Nephron (organoid): ENCODE data around the gene ID3.
A peak's percentile ranks its signal among the peaks of the same experiment; 100 is the strongest.

Experiments used
- H3K27ac Mint-ChIP-seq, 3 experiments: 2 replicates each; pipeline ENCODE4 v1.8.0; 2020; ENCODE audit warnings: mixed read lengths in 3 of 3, mild to moderate bottlenecking in 2 of 3, moderate library complexity in 1 of 3
- H3K27me3 Mint-ChIP-seq: 2 replicates; pipeline ENCODE4 v1.8.0; 2021; ENCODE audit warnings: low read depth, mild to moderate bottlenecking, moderate library complexity, mixed read lengths
- H3K36me3 Mint-ChIP-seq: 2 replicates; pipeline ENCODE4 v1.8.0; 2020; ENCODE audit warnings: low read depth, mixed read lengths
- H3K4me1 Mint-ChIP-seq: 2 replicates; pipeline ENCODE4 v1.8.0; 2020; ENCODE audit warnings: mixed read lengths
- H3K4me3 Mint-ChIP-seq, 3 experiments: 2 replicates each; pipeline ENCODE4 v1.8.0; 2020; ENCODE audit warnings: mild to moderate bottlenecking in 3 of 3, mixed read lengths in 3 of 3, moderate library complexity in 2 of 3
- H3K9me3 Mint-ChIP-seq: 2 replicates; pipeline ENCODE4 v1.8.0; 2020; ENCODE audit warnings: mixed read lengths
- TF ChIP-seq, protein P1 (sequence below), 3 experiments: fragments of 200-600 bp; sonication (generic); IDR thresholded peaks; one replicate each; pipeline ENCODE4 v1.5.0; 2021; ENCODE audit warnings: antibody characterized with exemption in 3 of 3; ENCODE audit not compliant: unreplicated experiment in 3 of 3

The ID3 gene

GRCh38 chr1:23553231-23554126 lies 5.8 kb downstream of the ID3 start:
- Mint-ChIP-seq H3K4me3 (peak overlapping the region; percentile 72 to 84 (median 80)), H3K36me3 (peaks cover 25% of the 10 kb centered on the region), H3K27ac (peak overlapping the region; percentile 97 to 99 (median 99)), H3K9me3 (no peaks in the 10 kb centered on the region), H3K4me1 (peaks cover 71% of the 10 kb centered on the region), H3K27me3 (no peaks in the 10 kb centered on the region)
- TF ChIP-seq, protein P1, sequence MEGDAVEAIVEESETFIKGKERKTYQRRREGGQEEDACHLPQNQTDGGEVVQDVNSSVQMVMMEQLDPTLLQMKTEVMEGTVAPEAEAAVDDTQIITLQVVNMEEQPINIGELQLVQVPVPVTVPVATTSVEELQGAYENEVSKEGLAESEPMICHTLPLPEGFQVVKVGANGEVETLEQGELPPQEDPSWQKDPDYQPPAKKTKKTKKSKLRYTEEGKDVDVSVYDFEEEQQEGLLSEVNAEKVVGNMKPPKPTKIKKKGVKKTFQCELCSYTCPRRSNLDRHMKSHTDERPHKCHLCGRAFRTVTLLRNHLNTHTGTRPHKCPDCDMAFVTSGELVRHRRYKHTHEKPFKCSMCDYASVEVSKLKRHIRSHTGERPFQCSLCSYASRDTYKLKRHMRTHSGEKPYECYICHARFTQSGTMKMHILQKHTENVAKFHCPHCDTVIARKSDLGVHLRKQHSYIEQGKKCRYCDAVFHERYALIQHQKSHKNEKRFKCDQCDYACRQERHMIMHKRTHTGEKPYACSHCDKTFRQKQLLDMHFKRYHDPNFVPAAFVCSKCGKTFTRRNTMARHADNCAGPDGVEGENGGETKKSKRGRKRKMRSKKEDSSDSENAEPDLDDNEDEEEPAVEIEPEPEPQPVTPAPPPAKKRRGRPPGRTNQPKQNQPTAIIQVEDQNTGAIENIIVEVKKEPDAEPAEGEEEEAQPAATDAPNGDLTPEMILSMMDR (IDR thresholded peaks at IDR 0.05; ENCODE audit: unreplicated experiment in 3 of 3) = no peak

DNA sequence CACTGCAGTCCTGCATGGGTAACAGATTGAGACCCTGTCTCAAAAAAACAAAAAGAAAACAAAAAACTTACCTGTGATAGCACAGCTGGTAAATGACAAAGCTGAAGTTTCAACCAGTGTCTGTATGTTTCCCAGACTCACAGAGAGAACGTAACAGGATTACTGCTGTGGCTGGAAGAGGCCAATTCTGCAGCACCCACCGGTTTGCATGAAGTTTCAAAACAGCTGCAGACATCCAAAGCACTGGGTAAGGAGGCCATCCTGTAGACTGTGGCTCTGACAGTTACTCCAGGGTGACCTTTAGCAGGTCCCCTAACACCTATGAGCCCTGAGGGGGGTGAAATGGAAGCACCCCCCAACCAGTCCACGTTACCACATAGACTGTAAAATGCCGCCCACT lies 7.5 kb downstream of the ID3 start:
- TF ChIP-seq, protein P1 (IDR thresholded peaks at IDR 0.05; ENCODE audit: unreplicated experiment in 3 of 3) = no peak
- H3K4me3 Mint-ChIP-seq = peak overlapping the region in 2 of 3 experiments; percentile 12 to 40
- peaks cover 66% of the 10 kb centered on the region for H3K4me1 Mint-ChIP-seq
- no peaks in the 10 kb centered on the region for H3K27me3 Mint-ChIP-seq
- H3K36me3 Mint-ChIP-seq = peaks cover 9% of the 10 kb centered on the region
- H3K27ac Mint-ChIP-seq = peak overlapping the region; percentile 76 to 99 (median 97)
- H3K9me3 Mint-ChIP-seq = no peaks in the 10 kb centered on the region

- H3K27me3 Mint-ChIP-seq = no peaks in the 10 kb centered on the region
Observed at GRCh38 chr1:23548704-23549143, 10.6 kb downstream of the ID3 start.

DNA sequence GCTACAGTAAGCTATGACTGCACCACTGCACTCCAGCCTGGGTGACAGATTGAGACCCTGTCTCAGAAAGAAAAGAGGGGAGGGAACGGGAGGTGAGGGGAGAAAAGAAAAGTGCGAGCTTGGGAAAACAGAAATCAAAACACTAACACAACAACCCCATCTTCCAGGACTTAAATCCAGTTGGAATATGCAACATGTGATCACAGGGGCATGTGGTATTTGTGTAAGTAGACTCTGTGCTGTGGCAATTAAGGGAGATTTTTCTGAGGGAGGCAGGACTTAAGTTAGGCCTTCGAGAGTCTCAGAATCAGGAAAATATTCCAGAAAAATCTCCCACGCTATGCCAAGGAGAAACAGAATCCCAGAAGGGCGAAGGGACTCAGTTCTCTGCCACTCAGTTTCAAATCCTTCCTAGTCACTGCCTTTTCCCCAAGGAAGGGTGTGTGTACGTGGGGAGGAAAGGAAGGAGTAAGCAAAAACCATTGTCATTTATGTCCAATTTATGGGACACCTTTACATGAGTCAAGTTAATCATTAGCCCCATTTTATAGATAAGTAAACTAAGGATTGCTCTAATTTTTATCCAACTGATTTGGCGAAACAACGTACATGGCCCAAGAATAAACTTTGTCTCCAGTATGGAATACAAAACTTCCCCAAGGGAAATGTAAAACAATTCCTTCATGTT lies 12.3 kb downstream of the ID3 start:
- H3K4me3 Mint-ChIP-seq = no peak overlapping the region
- H3K9me3 Mint-ChIP-seq = no peaks in the 10 kb centered on the region
- H3K4me1 Mint-ChIP-seq = peaks cover 33% of the 10 kb centered on the region
- TF ChIP-seq, protein P1 (IDR thresholded peaks at IDR 0.05; ENCODE audit: unreplicated experiment in 3 of 3) = no peak
- H3K27ac Mint-ChIP-seq = peak overlapping the region; percentile 69 to 80 (median 80)
- peaks cover 4% of the 10 kb centered on the region for H3K27me3 Mint-ChIP-seq
- no peaks in the 10 kb centered on the region for H3K36me3 Mint-ChIP-seq

More at GRCh38 chr1:23548704-23549143, 10.6 kb downstream of the ID3 start:
- TF ChIP-seq, protein P1 (IDR thresholded peaks at IDR 0.05; ENCODE audit: unreplicated experiment in 3 of 3) = no peak
- peak overlapping the region; percentile 87 to 96 (median 90) for H3K27ac Mint-ChIP-seq
- H3K4me1 Mint-ChIP-seq = peaks cover 44% of the 10 kb centered on the region
- no peaks in the 10 kb centered on the region for H3K36me3 Mint-ChIP-seq
- H3K9me3 Mint-ChIP-seq = no peaks in the 10 kb centered on the region
- no peak overlapping the region for H3K4me3 Mint-ChIP-seq

GRCh38 chr1:23545851-23546250 lies 13.4 kb downstream of the ID3 start:
- Mint-ChIP-seq H3K4me1 (peaks cover 21% of the 10 kb centered on the region), H3K4me3 (no peak overlapping the region), H3K27ac (peak overlapping the region in 1 of 3 experiments; percentile 48), H3K36me3 (no peaks in the 10 kb centered on the region), H3K9me3 (no peaks in the 10 kb centered on the region), H3K27me3 (peaks cover 4% of the 10 kb centered on the region)
- TF ChIP-seq, protein P1 (IDR thresholded peaks at IDR 0.05; ENCODE audit: unreplicated experiment in 3 of 3) = no peak
